Stimulated activated CD4-positive, alpha-beta T cell treated with anti-CD3 and anti-CD28 coated beads, Interleukin-12 subunit alpha, Interleukin-12 subunit beta, amount 100 ng/mL, for 4 hours (primary cell): ENCODE measurements around the gene SEMA4D.

Experiments used
- DNase-seq: peaks from one replicate; pipeline ENCODE4 v3.0.0-alpha.2; 2020

The SEMA4D gene

DNA sequence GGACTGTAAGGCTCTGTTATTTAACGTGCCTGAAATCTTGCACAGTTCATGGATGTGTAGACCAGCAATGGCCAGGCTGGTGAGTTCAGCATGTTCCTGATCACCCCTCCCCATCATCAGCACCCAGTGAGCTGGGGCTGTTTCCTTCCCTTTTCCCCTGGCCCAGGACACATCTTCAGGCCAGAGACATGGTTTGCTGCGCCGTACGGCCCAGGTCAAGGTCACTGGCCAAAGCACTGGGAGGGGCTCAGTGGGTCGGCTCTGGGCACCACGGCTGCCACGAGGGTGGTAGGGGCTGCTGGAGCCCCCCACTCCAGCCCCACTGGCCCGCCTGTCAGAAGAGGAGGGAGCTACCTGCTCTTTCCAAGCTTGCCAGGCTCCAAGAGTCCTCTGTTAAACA is 55.9 kb downstream of the SEMA4D start:
- no peak for DNase-seq

DNA sequence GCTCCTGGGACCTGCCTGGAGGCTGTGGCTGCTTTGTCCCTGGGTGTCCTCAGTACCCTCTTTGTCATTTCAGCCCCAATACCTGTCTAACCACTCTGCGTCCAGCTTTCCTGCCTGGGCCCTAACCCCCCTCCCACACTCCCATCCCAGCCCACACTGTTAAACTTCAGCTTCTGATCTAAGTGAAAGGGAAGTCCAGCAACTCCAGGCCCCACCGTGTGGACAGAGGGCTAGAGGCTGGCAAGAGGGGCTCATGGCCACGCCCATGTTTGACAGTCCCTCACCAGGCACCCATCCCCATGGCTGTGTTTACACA is 56.3 kb downstream of the SEMA4D start:
- DNase-seq: no peak

DNA sequence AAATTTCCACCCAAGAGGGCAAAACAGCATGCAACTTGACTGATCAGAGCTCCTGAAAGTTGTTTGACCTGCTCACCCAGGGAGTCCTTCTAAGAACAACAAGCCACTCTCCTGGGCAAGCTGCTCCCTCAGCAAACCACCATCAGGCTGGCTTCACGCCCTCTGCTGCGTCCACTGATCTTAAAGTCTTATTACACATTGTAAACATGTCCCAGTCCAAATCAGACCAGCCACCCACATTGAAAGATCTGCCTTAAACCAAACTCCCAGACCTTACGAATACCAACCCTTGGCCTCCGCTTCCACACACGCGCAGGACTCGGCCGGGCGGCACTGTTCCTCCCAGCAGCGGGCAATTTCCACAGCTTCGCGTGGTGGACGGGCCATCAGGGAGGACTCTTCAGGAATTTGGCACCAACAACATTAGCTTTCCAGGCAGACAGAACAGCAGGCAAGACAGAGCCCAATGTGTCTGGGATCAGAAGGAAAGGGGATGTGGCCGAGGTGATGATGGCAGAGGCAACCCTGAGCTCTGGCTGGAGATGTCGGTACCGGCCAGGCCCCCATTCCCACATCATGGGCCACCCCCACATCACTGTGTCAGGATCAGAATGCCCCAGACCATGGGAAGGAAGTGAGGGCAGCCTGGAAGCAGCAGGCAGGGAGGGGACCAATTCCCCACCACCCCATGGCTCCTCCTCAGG is 56.8 kb downstream of the SEMA4D start:
- DNase-seq: no peak

DNA sequence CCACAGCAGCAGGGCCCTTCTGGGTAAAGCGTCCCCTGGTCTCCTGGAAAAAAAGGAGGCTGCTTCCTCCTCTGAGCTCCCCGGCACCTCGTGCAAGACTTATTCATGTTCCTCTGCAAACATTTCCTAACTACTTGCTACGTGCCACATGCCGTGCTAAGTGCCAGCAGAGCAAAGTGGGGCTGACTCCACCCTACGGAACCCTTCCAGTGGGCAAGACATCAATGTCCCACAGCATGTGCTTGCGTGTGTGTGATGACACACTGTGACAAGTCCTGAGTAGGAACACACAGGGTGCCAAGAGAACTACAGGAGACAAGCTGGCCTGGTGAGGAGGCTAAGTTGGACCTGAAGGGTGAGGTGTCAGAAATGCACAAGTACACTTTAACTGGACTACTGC is 57.4 kb downstream of the SEMA4D start:
- DNase-seq: no peak

DNA sequence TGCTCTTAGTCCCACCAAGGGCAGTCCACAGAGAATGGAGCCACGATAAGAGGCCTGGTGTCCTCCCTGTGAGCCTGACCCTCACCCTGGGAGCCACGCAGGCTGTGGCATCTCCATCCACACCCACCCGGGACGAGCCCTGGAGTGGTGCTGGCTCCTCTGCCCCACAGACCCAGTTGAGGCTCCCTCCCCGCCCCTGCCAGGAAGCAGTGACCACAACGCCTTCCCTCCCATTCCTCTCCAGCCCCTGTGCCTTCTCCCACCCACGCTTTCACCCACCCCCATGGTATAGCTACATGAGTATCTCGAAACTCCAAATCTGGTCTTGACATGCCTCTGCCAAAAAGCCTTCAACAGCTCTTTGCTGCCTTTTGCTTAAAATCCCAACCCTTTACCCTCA is 57.9 kb downstream of the SEMA4D start:
- no peak for DNase-seq

DNA sequence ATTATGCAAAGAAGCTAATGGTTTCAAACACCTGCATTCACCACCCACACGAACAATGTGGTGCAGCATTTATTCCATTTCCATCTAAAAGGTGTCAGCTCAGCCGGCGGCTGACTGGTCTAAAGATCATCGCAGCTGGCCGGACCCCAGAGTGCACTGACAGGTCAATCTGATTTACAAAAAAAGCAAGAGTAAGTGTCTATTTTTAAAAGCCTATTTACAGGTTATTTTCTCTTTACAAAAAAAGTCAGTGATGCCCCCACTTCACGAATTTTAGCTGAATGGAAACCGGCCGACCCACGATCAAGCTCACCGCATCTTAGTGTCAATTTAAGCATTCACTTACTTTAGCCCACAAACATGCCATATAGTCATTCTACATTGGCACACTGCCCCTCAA is 58.3 kb downstream of the SEMA4D start:
- no peak for DNase-seq

DNA sequence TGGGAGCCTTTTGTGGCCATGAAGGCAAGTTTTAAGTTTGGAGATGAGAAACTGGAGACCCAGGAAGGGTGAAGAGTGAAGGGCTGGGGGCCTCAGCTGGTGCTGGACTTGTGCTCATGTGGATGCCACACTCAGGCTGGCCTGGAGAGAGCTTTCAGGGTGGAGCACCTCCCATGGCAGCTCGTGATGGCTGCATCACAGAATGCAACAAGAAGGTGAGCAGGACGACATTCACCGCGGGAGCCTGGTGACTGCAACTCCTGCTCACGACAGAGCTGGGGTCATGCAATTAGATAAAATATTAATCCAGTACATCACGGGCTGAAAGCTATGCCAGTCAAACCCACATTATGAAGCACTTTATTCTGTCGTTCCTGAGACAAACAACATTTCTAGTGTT is 59.7 kb downstream of the SEMA4D start:
- DNase-seq: no peak

DNA sequence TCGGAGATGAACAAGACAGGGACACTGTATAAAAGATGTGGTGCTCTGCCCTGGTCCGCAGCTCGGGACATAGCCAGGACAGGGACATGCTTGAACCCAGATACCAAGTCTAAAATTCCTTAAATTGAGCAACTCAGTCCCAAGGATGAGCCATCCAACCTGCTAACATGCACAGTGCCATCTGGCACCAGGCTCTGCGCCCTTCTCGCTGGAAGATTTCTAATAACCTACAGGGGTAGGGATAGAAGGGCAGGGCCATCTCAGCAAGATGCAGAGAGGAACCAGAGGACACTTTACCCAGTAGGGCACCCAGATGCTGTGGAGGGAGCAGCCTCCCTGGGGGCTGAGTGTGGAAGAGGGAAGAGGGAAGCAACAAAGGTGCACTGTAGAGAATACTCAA is 60.1 kb downstream of the SEMA4D start:
- DNase-seq: no peak

DNA sequence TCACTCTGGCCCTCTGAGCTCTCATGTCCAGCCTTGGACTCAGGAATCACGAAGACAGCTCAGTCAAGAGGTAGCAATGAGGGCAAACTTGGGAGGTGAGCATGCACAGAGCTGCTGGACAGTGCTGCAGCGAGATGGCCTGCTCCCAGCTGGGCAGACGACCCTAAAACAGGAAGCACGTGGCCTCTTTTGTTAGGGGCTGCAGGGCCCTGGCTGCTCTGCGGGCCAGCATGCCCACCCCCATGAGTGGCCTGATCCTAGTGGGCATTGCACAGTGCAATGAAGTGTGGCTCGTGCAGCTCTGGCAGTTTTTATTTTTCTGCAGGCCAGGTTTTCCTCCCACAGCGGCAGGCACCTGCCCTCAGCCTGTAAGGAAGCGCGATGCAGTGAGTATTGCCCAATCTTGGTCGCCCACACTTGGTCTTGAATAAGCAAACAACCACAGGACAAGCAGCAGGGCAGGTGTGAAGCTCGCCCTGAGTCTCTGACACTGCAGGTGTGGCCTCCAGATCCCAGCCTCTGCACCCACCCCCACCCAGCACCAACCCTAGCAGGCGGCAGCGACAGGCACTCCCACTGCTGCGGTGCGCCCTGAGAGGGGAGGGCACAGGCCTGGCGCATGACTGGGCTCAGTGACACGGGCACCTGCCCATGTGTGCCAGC is 60.8 kb downstream of the SEMA4D start:
- no peak for DNase-seq

DNA sequence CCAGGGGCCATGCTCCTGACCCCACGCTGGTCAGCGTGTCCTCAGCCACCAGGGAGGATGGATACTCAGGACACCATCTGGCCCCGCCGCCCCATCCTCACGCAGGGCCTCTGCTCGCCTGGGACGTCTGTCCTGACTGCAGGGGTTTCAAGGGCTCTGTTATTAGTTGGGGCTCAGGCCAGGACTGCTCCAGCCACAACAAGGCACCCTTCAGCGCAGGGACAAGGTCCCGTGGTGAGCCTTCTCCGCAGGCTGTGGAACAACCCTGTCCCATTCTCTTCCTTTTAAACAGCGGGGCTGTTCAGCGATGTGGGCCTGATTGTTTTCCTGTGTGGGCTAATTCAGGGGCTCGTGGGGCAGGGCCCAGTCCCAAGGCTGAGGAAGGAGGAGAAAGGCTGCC is 61.6 kb downstream of the SEMA4D start:
- no peak for DNase-seq

DNA sequence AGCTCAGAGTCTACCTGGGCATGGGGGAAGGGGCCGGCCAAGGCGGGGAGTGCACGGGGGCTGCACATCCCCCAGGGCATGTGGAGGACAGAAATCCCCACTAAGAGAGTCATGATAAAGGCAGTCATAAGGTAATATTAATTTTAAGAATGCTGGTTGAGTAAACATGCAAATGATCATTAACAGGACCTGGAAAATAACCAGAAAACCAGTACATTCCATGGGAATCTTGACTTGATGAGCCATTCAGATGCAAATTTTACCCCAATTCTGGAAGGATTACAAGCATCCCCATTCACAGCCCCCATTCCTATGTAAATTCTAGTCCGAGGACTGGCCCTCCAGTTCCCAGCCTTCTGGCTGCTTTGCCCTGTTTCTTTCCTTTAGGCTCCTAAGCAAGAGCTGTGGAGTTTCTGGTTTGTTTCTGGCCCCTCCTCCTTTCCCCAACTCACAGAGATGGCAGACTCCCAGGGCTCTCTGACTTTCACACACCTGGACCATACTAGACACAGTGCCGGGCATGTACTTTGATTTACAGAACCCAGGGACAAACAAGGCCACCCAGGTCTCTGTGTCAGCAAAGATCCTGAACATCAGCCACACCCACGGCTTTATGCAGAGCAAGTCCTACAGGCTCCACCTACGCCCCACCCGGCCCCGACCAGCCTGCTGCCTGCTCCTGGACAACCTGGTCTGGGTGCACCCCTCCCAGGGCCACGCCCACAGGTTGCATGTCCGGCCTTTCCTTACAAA is 62.7 kb downstream of the SEMA4D start:
- no peak for DNase-seq

DNA sequence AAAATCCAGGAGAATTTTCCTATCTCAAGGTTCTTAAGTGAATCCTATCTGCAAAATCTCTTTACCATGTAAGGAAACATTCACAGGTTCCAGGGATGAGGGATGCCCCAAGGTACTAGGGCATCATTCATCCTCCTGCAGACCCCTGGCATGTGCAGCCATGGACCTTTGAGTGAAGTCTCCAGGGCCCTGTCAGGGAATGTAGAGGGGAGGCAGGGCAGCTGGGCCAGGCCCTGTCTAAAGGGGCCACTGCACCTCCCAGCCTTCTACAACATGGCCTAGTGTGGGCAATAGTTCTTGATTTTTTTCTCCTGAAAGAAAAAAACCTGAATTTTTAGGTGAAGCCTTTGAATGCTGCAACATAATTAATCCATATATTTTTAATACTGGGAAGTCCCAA is 63.3 kb downstream of the SEMA4D start:
- DNase-seq: no peak

DNA sequence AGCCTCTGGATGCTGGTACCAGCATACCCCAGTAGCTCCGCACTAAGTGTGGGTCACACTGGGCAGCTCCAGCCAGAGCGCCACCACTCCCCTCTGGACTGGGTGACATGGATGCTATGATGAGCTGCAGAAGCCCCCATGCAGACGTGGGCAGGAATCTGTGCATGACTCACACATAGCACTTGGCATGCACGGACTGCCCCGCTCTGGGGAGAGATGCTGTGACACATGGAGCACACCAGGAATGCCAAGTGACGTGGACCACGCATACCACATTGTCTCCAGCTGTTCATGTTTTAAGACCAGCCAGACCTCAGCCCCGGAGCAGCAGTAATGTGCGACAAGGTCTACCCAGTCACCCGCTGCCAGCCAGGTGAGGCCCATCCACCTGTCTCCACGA is 64.1 kb downstream of the SEMA4D start:
- DNase-seq: no peak

DNA sequence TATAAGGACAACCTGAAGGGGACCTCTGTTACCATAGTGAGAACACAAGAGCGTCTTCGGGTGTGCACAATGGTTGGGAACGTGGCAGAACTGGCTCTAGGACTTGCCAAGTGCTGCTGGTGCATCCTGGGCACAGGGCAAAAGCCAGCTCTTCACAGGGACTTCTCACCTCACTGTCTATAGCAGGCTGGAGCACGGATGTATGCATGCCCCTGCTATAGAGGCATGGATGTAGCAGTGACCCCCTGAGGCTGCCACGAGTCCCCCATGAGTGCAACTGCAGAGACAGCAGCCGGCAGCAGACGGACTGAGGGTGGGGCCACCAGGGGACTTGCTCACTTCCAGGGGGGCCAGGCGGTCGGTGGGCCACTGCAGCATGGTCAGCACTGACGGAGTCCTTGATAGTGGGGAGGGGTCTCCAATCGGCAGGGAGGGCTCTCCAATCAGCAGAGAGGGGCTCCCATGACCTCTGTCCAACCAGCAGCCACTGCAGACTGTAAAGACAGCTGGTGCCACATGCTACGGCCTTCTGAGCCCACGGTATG is 64.9 kb downstream of the SEMA4D start:
- no peak for DNase-seq

DNA sequence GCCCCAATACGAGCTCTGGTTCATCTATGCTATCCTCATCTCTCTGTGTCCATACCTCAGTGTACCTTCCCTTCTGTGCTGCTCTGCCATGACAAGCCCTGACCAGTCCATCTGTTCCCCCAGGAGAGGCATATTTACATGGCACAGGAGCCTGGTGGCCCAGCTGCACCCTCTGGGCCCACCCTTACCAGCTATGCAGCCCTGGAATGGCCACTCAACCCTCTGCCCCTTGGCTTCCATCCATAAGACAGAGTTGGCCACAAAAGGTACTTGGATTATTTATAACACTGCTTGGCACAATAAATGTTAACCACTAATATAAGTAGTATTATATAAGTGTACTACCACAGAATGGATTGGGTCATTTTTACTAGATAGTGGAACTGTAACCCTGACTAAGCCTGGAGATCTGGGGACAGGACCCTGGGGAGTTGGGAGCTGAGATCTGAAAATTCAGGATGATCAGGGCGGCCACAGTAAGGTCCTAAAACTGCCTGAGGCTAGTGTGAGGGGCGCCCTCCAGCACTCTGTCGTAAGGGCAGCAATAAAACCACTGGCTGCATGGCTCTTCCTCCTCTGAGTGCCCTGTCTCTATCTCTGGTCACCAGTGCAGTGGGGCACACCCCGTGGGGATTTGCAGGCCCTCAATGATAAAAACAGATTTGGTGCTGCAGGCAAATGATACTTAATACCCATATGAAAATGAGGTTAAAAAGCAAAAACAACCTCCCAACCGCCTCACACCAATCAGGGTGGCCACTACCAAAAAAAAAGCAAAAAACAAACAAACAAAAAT is 65.8 kb downstream of the SEMA4D start:
- no peak for DNase-seq

DNA sequence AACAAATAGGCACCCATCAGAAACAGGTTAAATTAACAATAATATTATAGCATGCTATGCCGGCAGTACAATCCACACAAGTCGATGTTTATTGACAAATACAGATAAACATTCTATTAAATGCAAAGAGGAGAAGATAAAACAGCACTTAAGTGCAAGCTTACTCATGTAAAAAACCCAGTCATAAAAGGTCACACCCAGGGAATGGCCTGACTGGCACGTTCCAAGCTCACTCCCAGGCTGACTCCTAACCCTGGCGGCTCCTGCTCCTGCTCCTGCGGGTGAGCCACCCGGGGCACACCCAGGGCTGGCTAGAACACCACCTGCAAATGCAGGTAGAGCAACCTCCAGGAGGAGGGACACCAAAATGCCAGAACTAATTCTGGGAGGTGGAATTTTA is 66.9 kb downstream of the SEMA4D start:
- no peak for DNase-seq

DNA sequence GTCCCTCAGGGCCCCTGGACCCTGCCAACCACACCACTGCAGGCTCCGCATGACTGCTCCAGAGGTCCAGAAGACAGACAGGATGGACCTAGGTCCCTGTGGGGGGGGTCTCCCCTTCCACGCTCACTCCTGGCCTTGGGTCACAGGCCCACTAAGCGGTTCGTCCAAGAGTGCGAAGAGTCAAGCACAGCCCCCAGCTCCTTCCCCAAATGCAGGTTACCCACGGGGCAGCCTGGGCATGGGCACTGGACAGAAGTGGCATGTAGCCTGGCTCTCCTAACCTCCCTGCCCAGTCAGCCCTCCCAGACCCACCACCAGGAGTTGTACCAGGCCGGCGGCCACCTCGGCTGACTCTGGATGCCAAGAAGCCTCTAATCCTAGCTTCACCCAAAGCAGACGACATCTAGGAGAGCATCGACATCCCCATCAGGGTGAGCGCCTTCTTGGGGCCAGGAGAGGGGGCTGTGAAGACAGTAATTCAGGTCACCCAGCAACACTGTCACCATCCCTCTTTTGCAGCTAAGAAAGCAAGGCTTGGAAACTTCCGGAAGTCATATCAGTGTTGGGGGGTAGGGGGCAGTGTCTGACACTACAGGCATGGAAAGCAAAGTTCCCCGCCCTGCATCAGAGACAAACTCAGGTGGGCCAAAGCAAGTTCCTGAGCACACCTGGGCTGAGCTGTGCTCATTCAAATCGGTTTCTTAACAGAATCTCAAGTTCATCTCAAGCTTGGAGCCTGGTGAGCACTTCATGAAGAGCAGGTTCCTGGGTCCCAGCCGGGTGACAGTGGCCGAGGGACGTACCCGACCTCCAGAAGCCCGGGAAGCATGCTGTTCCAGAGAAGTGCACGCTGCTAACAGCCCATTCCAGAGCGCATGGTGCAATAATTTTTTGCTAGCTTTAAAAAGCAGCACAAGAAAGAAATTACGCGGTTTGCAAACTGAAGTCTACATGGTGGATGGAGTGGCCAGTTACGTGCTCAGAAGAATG is 68.7 kb downstream of the SEMA4D start:
- DNase-seq: peak; percentile 33

DNA sequence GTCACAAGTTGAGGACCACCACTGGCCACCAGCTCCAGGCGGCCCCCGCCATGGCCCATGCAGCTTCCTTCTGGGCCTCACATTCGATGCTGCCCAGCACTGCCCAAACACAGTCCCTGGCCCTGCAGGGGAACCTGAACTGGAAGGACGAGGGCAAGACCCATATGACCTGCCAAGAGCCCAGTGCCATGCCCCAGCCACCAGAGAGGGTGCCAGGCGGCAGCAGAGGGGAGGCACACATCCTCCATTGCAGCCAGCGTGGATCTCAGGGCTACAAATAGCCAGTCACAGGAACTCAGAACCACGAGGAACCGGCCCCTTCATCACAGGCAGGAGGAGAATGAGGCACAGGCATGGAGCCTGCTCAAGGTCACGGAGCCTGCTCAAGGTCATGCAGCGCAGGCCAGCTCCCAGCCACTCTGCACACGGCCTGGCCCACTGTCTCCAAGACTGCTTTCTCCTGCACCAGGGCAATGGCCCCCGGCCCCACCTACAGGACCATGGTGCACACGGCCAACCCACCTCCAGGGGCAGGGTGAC is 69.6 kb downstream of the SEMA4D start:
- DNase-seq: no peak

DNA sequence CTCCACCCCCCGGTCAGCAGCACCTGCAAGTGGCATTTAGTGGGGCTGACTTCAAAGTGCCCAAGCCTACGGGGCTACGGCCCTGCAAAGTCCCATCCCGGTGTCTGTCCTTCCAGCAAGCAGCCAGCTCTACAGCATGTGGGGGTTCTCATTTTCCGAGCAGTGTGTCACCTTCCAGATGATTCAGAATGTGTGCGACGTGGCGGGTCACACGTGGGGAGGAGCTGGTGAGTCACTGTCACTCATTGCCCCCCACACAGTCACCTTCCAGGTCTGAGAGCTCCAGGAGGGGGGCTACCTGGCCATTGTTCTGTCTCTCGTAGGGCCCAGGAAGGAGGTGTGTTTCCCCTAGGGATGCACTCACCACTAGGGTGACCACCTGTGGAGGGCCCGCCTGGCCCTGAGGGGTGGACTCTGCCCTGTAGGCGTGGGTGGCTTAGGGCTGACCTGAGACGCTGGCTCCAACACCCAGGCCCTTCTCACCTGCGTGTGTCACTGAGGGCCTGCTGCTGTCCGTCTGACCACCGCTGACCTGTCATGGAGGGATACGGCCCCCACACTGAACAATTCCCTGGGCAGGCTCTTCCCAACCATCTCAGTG is 70.2 kb downstream of the SEMA4D start:
- peak; percentile 72 for DNase-seq

DNA sequence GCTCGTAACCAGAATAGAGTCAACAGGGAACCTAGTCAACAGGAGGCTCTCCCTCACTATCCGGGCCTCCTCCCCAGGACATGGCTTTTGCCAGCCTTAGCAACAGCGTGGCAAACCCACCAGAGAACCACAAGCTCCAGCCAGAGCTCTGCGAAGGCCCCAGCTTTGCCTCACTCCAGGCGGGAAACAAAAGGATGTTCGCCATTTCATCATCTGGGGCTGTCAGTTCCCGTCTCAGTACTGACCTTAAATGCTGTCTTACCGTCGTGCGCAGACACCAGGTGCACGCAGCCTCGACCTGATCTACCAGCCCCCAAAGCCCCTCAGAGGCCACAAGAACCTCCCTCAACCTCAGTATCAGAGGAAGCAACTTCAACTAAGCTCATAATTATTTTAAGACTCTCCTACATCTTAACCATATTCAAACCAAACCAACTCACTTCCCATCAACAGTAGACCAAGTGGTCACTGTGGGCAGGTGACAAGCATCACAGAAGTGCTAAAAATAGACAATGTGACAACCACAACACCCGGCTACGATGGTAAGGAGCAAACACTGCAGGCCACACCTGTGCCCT is 71.4 kb downstream of the SEMA4D start:
- no peak for DNase-seq

DNA sequence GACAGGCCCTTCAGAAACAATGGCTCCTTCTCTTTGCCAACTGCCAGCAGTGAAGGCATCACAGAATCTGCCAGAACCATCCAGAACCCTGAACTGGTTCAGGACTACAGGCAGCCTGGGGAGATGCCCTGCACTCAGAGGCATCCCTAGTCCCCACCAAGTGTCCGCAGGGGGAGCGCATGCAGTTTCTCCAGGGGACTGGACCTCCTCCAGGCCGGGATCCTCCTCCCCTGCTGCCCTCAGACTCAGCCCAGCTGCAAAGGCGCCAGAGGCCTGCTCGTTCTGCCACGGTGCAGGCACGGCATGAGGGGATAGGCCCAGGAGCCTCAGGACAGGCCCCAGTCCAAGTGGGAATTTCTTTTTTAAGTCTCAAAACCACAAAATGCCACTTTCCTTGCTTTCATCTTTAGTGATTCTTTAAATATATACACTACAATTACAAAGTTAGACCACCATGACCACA is 72.0 kb downstream of the SEMA4D start:
- no peak for DNase-seq
